Measurements from ENCODE around the gene FGFR2. TPM values are rescaled to one million over a fixed set of nuclear protein-coding genes. Genes with fewer than 3 reads are reported as not detected.

Gene FGFR2
- total RNA-seq, 1 donor from 2014 or later = 4.5 TPM

DNA sequence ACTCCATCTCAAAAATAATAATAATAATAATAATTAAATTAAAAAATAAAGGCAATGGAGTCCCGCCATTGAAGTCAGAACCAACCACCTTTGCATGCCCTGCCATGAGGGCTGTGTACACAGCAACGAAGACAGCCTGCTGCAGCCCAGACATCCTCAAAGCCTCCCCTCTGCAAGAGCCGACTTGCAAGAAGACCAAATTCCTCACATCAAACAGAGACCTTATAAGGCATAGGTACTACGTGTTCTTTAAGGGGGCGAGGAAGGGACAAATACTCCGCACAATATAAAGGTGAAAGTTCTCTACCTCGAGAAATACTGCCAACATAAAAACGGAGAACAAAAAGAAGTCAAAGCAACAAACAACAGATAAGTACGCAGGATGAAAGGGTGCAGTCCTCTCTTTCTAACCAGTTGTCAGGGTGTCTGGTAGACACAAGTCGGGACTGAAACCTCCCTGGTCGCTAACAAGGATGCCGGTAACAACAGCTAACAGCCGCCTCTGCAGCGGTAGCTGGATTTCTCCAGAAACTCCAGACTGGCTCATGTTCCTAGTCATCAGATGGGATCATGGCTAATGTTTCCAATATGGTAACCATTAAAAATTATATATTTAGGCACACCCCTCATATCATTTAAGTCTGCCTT, 23.6 kb downstream of the FGFR2 start:
- no peak overlapping the region for H3K4me3 ChIP-seq (ENCODE audit: low read depth, low read length)
- no peaks in the 10 kb centered on the region for H3K36me3 ChIP-seq (ENCODE audit: control insufficient read depth, insufficient read depth, low read length)
- DNase-seq (ENCODE audit: low read depth) = no peak
- H3K27me3 ChIP-seq (ENCODE audit: control insufficient read depth, insufficient read depth, low read length) = peaks cover 4% of the 10 kb centered on the region
- TF ChIP-seq, protein P1, sequence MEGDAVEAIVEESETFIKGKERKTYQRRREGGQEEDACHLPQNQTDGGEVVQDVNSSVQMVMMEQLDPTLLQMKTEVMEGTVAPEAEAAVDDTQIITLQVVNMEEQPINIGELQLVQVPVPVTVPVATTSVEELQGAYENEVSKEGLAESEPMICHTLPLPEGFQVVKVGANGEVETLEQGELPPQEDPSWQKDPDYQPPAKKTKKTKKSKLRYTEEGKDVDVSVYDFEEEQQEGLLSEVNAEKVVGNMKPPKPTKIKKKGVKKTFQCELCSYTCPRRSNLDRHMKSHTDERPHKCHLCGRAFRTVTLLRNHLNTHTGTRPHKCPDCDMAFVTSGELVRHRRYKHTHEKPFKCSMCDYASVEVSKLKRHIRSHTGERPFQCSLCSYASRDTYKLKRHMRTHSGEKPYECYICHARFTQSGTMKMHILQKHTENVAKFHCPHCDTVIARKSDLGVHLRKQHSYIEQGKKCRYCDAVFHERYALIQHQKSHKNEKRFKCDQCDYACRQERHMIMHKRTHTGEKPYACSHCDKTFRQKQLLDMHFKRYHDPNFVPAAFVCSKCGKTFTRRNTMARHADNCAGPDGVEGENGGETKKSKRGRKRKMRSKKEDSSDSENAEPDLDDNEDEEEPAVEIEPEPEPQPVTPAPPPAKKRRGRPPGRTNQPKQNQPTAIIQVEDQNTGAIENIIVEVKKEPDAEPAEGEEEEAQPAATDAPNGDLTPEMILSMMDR (IDR thresholded peaks at IDR 0.05; ENCODE audit: insufficient read depth, low read length, poor library complexity, severe bottlenecking) = no peak

- no peak overlapping the region for H3K4me3 ChIP-seq (ENCODE audit: low read depth, low read length)
- no peaks in the 10 kb centered on the region for H3K36me3 ChIP-seq (ENCODE audit: control insufficient read depth, insufficient read depth, low read length)
- DNase-seq (ENCODE audit: low read depth) = no peak
- peaks cover 4% of the 10 kb centered on the region for H3K27me3 ChIP-seq (ENCODE audit: control insufficient read depth, insufficient read depth, low read length)
- TF ChIP-seq, protein P1 (IDR thresholded peaks at IDR 0.05; ENCODE audit: insufficient read depth, low read length, poor library complexity, severe bottlenecking) = no peak
These were observed 24.7 kb downstream of the FGFR2 start for GRCh38 chr10:121573538-121573941.

GRCh38 chr10:121572859-121573537, 25.2 kb downstream of the FGFR2 start:
- no peak overlapping the region for H3K4me3 ChIP-seq (ENCODE audit: low read depth, low read length)
- H3K27me3 ChIP-seq (ENCODE audit: control insufficient read depth, insufficient read depth, low read length) = peaks cover 4% of the 10 kb centered on the region
- H3K36me3 ChIP-seq (ENCODE audit: control insufficient read depth, insufficient read depth, low read length) = no peaks in the 10 kb centered on the region
- TF ChIP-seq, protein P1 (IDR thresholded peaks at IDR 0.05; ENCODE audit: insufficient read depth, low read length, poor library complexity, severe bottlenecking) = no peak
- no peak for DNase-seq (ENCODE audit: low read depth)

DNA sequence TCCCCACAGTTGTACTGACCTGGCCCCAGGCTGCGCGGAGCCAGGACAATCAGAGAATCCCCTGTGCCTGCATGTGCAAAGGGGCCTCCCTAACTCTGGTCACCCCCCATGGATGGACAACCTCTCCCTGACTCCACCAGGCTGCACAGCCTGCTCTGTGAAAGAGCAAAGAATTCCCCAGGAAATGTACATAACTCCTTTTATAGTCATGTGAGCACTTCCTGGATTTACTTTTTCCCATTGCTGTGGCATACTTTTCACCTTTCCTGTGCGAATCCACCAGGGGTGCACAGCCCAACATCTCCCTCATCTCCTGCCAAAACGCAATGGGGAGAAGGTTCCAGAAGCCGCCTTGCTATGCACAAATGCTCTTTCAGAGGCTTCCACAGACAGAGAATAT, 27.9 kb downstream of the FGFR2 start:
- H3K4me3 ChIP-seq (ENCODE audit: low read depth, low read length) = no peak overlapping the region
- TF ChIP-seq, protein P1 (IDR thresholded peaks at IDR 0.05; ENCODE audit: insufficient read depth, low read length, poor library complexity, severe bottlenecking) = no peak
- DNase-seq (ENCODE audit: low read depth) = no peak
- H3K27me3 ChIP-seq (ENCODE audit: control insufficient read depth, insufficient read depth, low read length) = peaks cover 5% of the 10 kb centered on the region
- no peaks in the 10 kb centered on the region for H3K36me3 ChIP-seq (ENCODE audit: control insufficient read depth, insufficient read depth, low read length)

DNA sequence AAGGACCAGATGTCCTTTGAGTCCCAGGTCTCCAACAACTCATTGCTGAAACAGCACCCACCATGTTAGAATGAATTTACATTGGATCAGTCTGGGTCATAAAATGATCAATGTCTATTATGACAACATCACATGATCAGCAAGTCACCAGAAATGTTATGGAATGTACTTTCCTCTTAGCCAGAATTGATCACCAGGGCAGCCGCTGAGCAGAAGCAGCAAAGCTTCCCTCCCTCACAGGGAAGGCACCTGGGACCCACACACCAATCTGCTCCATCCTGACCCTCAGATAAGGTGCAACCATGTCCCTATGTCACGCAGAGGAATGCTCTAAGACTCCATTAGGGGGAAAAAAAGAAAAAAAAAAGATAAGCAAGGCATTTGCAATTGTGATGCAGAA, 30.0 kb downstream of the FGFR2 start:
- DNase-seq (ENCODE audit: low read depth) = no peak
- TF ChIP-seq, protein P1 (IDR thresholded peaks at IDR 0.05; ENCODE audit: insufficient read depth, low read length, poor library complexity, severe bottlenecking) = no peak
- H3K27me3 ChIP-seq (ENCODE audit: control insufficient read depth, insufficient read depth, low read length) = peaks cover 2% of the 10 kb centered on the region
- H3K36me3 ChIP-seq (ENCODE audit: control insufficient read depth, insufficient read depth, low read length) = no peaks in the 10 kb centered on the region
- no peak overlapping the region for H3K4me3 ChIP-seq (ENCODE audit: low read depth, low read length)

All from kidney epithelial cell (primary cell).